Thoracic aorta (tissue), 2 donors: Measurements from ENCODE around the gene AP4S1. TPM values are rescaled to one million over a fixed set of nuclear protein-coding genes. Genes with fewer than 3 reads are reported as not detected.

Experiments
- ATAC-seq: fragments of 150-250 bp; one replicate; pipeline ENCODE4 v1.8.0; 2017; ENCODE audit warnings: low read depth; ENCODE audit not compliant: insufficient number of reproducible peaks, low FRiP score
- DNase-seq: peaks from one replicate; pipeline ENCODE4 v3.0.0-alpha.2; 2020; ENCODE audit warnings: low spot score
- H3K27ac ChIP-seq, 2 donors: fragments of 200-600 bp; sonication (generic); 1 replicate in 1 of 2; 2 replicates in 1 of 2; pipeline ENCODE4 v1.5.1; 2016; ENCODE audit warnings: mild to moderate bottlenecking in 2 of 2, moderate library complexity in 2 of 2
- H3K27me3 ChIP-seq: fragments of 200-600 bp; sonication (generic); replicated peaks from 2 replicates; pipeline ENCODE4 v1.6.0; 2016; ENCODE audit warnings: mild to moderate bottlenecking; ENCODE audit not compliant: insufficient read depth
- H3K36me3 ChIP-seq: fragments of 200-600 bp; sonication (generic); one replicate; pipeline ENCODE4 v1.5.1; 2016
- H3K4me1 ChIP-seq, 2 donors: fragments of 200-600 bp; sonication (generic); 1 replicate in 1 of 2; 2 replicates in 1 of 2; pipeline versions ENCODE4 v1.5.1 to v1.6.0; 2016; ENCODE audit warnings: low read depth in 2 of 2, mild to moderate bottlenecking in 1 of 2; ENCODE audit not compliant: control insufficient read depth in 1 of 2
- H3K4me3 ChIP-seq: fragments of 200-600 bp; sonication (generic); 2 replicates; pipeline ENCODE4 v1.5.1; 2016; ENCODE audit warnings: mild to moderate bottlenecking
- H3K9me3 ChIP-seq: fragments of 200-600 bp; sonication (generic); 2 replicates; pipeline ENCODE4 v1.5.1; 2016
- CTCF ChIP-seq: fragments of 200-600 bp; sonication (generic); IDR thresholded peaks from one replicate; pipeline ENCODE4 v1.5.1; 2019; ENCODE audit warnings: antibody characterized with exemption
- total RNA-seq, 2 donors: library from RNA; depleted of rRNA; stranded (reverse); fragments of >200 nt; gene quantifications; one replicate each; pipeline versions ENCODE4 v1.1.0 to v1.2.3, GENCODE V29; 2016

Gene AP4S1
- total RNA-seq, 2 donors from 2014 or later: 6.0 to 14.9 TPM

GRCh38 chr14:31096255-31096654 lies 70.8 kb downstream of the AP4S1 start:
- Histone ChIP-seq H3K9me3 (no peaks in the 10 kb centered on the region), H3K4me1 (peaks cover 4 to 5% of the 10 kb centered on the region in 2 donors), H3K27me3 (no peaks in the 10 kb centered on the region), H3K4me3 (no peak overlapping the region), H3K36me3 (peaks cover 17% of the 10 kb centered on the region), H3K27ac (no peak overlapping the region)
- TF ChIP-seq CTCF: no peak
- DNase-seq (no peak), ATAC-seq (no peak)

GRCh38 chr14:31097081-31097480 lies 71.6 kb downstream of the AP4S1 start:
- no peak overlapping the region for H3K27ac ChIP-seq
- H3K4me3 ChIP-seq: no peak overlapping the region
- no peak for ATAC-seq
- TF ChIP-seq CTCF: no peak
- H3K9me3 ChIP-seq: no peaks in the 10 kb centered on the region
- no peaks in the 10 kb centered on the region for H3K4me1 ChIP-seq
- DNase-seq: no peak
- peaks cover 17% of the 10 kb centered on the region for H3K36me3 ChIP-seq
- no peaks in the 10 kb centered on the region for H3K27me3 ChIP-seq

GRCh38 chr14:31106768-31107167 lies 81.3 kb downstream of the AP4S1 start:
- no peak overlapping the region for H3K4me3 ChIP-seq
- no peaks in the 10 kb centered on the region for H3K4me1 ChIP-seq
- H3K27ac ChIP-seq: no peak overlapping the region
- peaks cover 66% of the 10 kb centered on the region for H3K36me3 ChIP-seq
- no peak for TF ChIP-seq CTCF
- H3K9me3 ChIP-seq: no peaks in the 10 kb centered on the region
- no peak for DNase-seq
- H3K27me3 ChIP-seq: no peaks in the 10 kb centered on the region
- ATAC-seq: no peak

DNA sequence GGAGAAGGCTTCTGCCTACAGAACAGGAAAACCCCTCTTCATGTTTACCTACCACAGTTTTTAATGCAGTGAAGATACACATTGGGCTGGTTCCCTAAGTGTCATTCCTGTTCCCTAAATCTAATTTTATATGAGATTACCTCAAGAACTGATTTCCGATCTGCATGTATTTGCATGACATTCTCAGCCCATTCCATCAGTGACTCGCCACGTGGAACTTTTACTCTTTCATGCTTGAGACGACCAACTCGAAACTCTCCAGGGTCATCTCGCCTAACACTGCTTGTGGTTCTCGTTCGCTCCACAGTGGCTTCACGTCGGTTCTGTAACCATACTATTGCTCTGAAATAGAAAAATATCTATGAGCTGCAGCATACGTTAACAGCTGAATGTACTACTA lies 83.8 kb downstream of the AP4S1 start:
- no peaks in the 10 kb centered on the region for H3K4me1 ChIP-seq
- peaks cover 74% of the 10 kb centered on the region for H3K36me3 ChIP-seq
- H3K27me3 ChIP-seq: no peaks in the 10 kb centered on the region
- no peak for TF ChIP-seq CTCF
- H3K27ac ChIP-seq: no peak overlapping the region
- no peak overlapping the region for H3K4me3 ChIP-seq
- no peaks in the 10 kb centered on the region for H3K9me3 ChIP-seq
- DNase-seq: no peak
- peak; percentile 28 for ATAC-seq

DNA sequence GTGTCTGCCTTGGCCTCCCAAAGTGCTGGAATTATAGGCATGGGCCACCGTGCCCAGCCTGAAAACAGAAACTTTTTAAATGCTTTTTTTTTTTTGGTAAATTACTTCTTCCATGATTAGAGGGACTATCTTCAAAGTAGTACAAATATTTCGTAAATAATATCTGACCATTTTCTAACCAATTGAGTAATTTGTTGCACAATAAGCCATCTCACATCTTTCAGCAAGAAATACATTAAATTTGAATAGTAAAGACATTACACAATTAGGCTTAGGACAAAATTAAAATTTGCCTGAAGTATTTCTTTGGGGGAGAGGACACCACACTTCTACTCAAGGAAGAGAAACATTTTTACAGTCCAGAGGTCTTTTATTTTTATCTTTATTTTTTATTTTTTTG lies 85.4 kb downstream of the AP4S1 start:
- peaks cover 75% of the 10 kb centered on the region for H3K36me3 ChIP-seq
- H3K4me3 ChIP-seq: no peak overlapping the region

More for the DNA sequence above, 85.4 kb downstream of the AP4S1 start:
- no peaks in the 10 kb centered on the region for H3K4me1 ChIP-seq
- H3K27me3 ChIP-seq: no peaks in the 10 kb centered on the region
- H3K9me3 ChIP-seq: no peaks in the 10 kb centered on the region
- no peak for DNase-seq
- ATAC-seq: no peak
- TF ChIP-seq CTCF: no peak
- no peak overlapping the region for H3K27ac ChIP-seq
